Adrenal gland (tissue), 5 donors: ENCODE results near the gene CYB561D2.

Experiments
- CTCF ChIP-seq, 6 experiments: fragments of 450-650 bp in 4 of 6; fragments of 200-600 bp in 2 of 6; sonication (generic) in 1 of 6; IDR thresholded peaks; 1 replicate in 5 of 6; 2 replicates in 1 of 6; pipeline versions ENCODE4 v1.5.1 to v1.8.0; 2016 to 2021; ENCODE audit warnings: antibody characterized with exemption in 6 of 6, mild to moderate bottlenecking in 2 of 6, moderate library complexity in 1 of 6
- POLR2A ChIP-seq, 2 donors: fragments of 450-650 bp; IDR thresholded peaks; one replicate each; pipeline ENCODE4 v1.6.1; 2017; ENCODE audit warnings: antibody characterized with exemption in 2 of 2, mild to moderate bottlenecking in 2 of 2, moderate library complexity in 1 of 2
- donor health status: DM: no; HTN: no; CAD: no.

GRCh38 chr3:50352781-50353180 lies 2.1 kb downstream of the CYB561D2 start:
- no peak for TF ChIP-seq POLR2A (IDR thresholded peaks at IDR 0.05)
- no peak for TF ChIP-seq CTCF (IDR thresholded peaks at IDR 0.05)
